Activated naive CD4-positive, alpha-beta T cell treated with anti-CD3 and anti-CD28 coated beads for 36 hours (primary cell): Measurements from ENCODE around the gene UQCR11. TPM values are rescaled to one million over a fixed set of nuclear protein-coding genes. Genes with fewer than 3 reads are reported as not detected.

ENCODE experiments used
- CTCF ChIA-PET: fragments of 350-600 bp; sonication (Branson Sonifier 250); formaldehyde crosslinking; loops from one replicate; lab custom pipeline; 2021; ENCODE audit warnings: antibody characterized with exemption; lab: Charles Lee
- DNase-seq: peaks from one replicate; pipeline ENCODE4 v3.0.0-alpha.2; 2020
- H3K27ac Mint-ChIP-seq: one replicate; pipeline ENCODE4 v1.8.0; 2021; ENCODE audit warnings: mild to moderate bottlenecking, mixed read lengths
- H3K27me3 Mint-ChIP-seq: one replicate; pipeline ENCODE4 v1.8.0; 2021; ENCODE audit warnings: low read depth, mixed read lengths
- H3K36me3 Mint-ChIP-seq: one replicate; pipeline ENCODE4 v1.8.0; 2021; ENCODE audit warnings: low read depth, mixed read lengths
- H3K4me1 Mint-ChIP-seq: one replicate; pipeline ENCODE4 v1.8.0; 2021; ENCODE audit warnings: low read depth, mixed read lengths
- H3K4me3 Mint-ChIP-seq: one replicate; pipeline ENCODE4 v1.8.0; 2021; ENCODE audit warnings: mild to moderate bottlenecking, moderate library complexity, mixed read lengths
- H3K9me3 Mint-ChIP-seq: one replicate; pipeline ENCODE4 v1.8.0; 2021; ENCODE audit warnings: mixed read lengths
- intact Hi-C: fragments of 100-400 bp; cut with micrococcal nuclease; formaldehyde crosslinking; loops from one replicate; pipeline ENCODE4 v1.15.1; 2023
- total RNA-seq, 2 experiments: library from RNA; stranded (reverse); gene quantifications; one replicate each; pipeline ENCODE4 v1.2.3, GENCODE V29; 2021

UQCR11 gene
- total RNA-seq, 2 experiments from 2014 or later, result 281 to 293 TPM

DNA sequence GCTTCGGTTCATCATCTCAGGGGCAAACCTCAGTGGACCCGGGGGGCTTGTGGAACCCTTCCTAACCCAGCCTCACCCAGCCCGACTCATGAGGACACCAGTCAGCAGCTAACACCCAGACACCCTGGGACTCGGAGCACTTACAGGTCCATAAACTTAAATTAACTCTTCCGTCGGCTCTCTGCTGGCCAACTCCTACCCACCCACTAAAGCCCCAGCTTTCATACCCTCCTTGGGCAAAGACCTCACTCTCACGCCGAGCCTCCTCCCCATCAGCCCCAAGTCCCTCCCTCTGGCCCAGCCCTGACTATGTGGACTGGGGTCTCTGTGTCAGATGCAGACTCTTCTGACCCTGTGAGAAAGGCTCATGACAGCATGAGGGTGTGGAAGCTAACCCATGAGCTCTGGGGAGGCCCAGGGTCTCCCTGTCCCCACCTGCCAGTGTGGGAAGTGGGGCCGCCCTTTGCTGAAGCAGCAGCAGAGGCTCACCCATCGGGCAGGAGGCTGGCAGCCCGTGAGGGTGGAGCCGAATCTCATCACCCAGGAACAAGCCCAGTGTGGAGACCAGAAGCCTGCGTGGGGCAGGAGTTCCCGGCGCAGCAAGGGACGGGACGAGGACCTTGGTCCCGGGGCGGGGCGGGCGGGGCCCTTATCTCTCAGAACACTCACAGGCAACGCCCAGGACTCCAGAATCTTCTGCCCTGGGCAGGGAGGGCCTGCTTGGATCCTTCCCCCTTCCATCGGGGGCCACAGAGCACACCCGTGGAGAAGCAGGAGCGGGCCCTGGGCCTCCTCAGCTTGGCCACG lies 27.4 kb upstream of the UQCR11 start:
- no peaks in the 10 kb centered on the region for H3K27me3 Mint-ChIP-seq
- CTCF ChIA-PET, result interaction anchor here (1.0 kb wide), 1 partner anchor 164 kb away, joined by 3 read pairs; no protein-coding TSS in a partner anchor
- peaks cover 10% of the 10 kb centered on the region for H3K36me3 Mint-ChIP-seq
- H3K27ac Mint-ChIP-seq, result no peak overlapping the region
- H3K9me3 Mint-ChIP-seq, result no peaks in the 10 kb centered on the region
- intact Hi-C loops, result no loop called here
- no peak for DNase-seq
- no peak overlapping the region for H3K4me3 Mint-ChIP-seq
- H3K4me1 Mint-ChIP-seq, result no peaks in the 10 kb centered on the region

DNA sequence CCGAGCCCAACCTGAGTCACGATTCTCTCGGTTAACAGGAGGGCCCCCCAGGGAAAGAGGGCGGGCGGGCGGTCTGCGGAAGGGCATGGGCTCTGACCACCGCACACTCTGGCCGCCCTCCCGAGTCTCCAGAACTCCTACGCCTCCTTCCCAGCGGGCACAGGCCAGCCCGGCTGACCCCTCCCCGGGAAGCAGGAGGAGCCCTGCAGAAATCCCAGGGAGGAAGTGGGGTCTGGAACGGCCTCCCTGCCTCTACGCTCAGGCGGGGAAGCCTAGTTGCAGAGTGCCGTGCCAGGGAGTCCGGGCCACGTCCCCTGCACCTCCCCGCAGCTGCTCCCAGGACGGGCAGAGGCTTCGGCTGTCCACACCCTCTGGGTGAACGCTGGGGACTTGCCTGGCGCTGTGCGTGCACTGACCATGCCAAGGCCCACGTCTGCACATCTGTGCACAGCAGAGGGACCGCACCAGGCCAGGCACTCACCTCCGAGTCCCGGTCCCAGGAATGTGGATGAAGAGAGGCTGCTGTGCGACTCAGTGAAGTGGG lies 26.4 kb upstream of the UQCR11 start:
- peaks cover 10% of the 10 kb centered on the region for H3K36me3 Mint-ChIP-seq
- H3K4me1 Mint-ChIP-seq, result no peaks in the 10 kb centered on the region
- CTCF ChIA-PET, result interaction anchor here (1.0 kb wide), 1 partner anchor 165 kb away, joined by 3 read pairs; no protein-coding TSS in a partner anchor
- no peaks in the 10 kb centered on the region for H3K27me3 Mint-ChIP-seq
- no peak for DNase-seq
- H3K27ac Mint-ChIP-seq, result no peak overlapping the region
- intact Hi-C loops, result no loop called here
- no peak overlapping the region for H3K4me3 Mint-ChIP-seq
- H3K9me3 Mint-ChIP-seq, result no peaks in the 10 kb centered on the region

DNA sequence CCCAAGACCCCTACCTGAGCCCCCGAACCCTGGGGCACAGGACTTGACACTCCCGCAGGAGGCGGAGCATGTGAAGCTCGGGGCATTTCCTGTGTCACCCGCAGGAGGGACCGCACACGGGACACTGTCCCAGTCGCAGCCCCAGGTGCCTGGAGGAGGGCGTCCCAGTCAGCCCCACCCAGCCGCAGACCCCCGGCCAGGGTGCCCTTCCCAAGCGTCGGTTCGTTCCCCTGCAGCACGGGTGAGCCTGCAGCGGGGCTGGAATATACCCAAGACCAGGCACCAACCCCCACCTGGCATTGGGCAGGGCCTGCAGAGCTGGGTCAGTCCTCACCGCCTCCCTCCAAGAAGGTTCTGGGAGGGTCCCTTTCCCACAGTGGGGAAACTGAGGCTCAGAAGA lies 25.5 kb upstream of the UQCR11 start:
- no peaks in the 10 kb centered on the region for H3K4me1 Mint-ChIP-seq
- intact Hi-C loops, result no loop called here
- no peak for DNase-seq
- H3K9me3 Mint-ChIP-seq, result no peaks in the 10 kb centered on the region
- CTCF ChIA-PET, result no interaction called here
- H3K36me3 Mint-ChIP-seq, result peaks cover 11% of the 10 kb centered on the region
- H3K27ac Mint-ChIP-seq, result no peak overlapping the region
- H3K27me3 Mint-ChIP-seq, result no peaks in the 10 kb centered on the region
- no peak overlapping the region for H3K4me3 Mint-ChIP-seq

DNA sequence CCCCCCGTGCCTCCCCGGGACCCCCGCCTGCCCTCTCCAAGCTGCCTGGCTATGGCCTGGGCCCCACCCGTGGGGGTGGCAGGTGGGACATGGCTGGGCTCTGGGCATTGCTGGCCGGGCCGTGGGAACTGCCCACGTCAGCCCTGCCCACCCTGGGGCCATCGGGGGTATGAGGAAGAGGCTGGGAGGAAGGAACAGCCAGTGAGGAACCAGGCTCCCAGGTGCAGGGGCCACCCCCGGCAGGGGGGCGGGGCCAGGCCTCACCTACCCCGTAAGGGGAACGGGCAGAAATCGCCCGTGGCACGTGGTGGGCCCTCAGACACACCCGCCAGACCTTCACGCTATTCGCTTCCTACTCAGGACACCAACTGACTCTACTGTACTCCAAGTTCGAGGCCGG lies 24.8 kb upstream of the UQCR11 start:
- H3K4me3 Mint-ChIP-seq, result no peak overlapping the region
- no peaks in the 10 kb centered on the region for H3K9me3 Mint-ChIP-seq
- CTCF ChIA-PET, result no interaction called here
- intact Hi-C loops, result no loop called here
- no peak for DNase-seq
- no peaks in the 10 kb centered on the region for H3K4me1 Mint-ChIP-seq
- no peaks in the 10 kb centered on the region for H3K27me3 Mint-ChIP-seq
- H3K36me3 Mint-ChIP-seq, result peaks cover 6% of the 10 kb centered on the region
- no peak overlapping the region for H3K27ac Mint-ChIP-seq

DNA sequence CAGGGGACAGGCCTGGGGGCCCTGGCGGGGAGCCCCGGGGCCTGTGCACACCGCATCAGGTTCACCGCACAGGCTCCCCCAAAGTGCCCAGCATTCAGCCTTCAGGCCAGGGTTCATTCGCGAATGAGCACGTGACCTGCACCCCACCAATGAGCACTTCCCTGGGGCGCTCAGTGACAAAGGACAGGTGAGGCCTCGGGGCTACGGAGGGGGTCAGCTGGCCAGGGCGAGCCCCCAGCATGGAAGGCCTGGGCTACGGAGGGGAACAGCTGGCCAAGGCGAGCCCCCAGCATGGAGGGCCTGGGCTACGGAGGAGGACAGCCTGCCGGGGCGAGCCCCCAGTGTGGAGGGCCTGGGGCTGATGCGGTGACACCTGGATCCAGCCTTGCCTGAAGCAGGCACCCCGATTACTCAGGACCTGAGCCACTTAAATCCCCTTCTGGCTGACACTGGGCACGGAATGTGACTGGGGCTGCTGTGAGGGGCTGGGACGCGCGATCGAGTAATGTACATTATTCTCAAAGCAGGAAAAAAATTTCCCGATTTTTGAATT lies 24.1 kb upstream of the UQCR11 start:
- Mint-ChIP-seq H3K27me3 (no peaks in the 10 kb centered on the region), H3K4me1 (no peaks in the 10 kb centered on the region), H3K4me3 (no peak overlapping the region), H3K9me3 (no peaks in the 10 kb centered on the region), H3K27ac (no peak overlapping the region), H3K36me3 (peaks cover 9% of the 10 kb centered on the region)
- CTCF ChIA-PET, result interaction anchor here (0.7 kb wide), 1 partner anchor 1644 kb away, joined by 3 read pairs; no protein-coding TSS in a partner anchor
- intact Hi-C loops, result no loop called here
- DNase-seq, result no peak

DNA sequence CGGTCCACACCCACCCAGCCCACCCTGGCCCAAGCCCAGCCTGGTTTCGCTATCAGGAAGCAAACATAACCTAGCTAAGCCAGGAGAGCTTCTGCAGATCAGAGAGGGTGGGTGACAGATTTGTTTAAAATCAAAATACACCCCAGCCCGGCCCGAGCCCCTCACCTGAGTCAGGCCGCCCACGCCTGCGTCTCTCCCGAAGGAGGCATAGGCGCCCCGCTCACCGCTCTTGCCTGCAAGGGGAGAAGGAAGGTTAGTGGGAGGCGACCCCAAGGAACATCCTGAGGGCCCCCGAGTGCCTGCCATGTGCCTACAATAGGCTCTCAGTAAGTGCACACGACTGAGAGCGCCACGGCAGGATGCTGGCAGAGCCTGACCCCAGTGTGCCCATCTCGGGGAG lies 21.9 kb upstream of the UQCR11 start:
- Mint-ChIP-seq H3K27ac (no peak overlapping the region), H3K36me3 (peaks cover 13% of the 10 kb centered on the region), H3K4me1 (no peaks in the 10 kb centered on the region), H3K4me3 (no peak overlapping the region), H3K9me3 (no peaks in the 10 kb centered on the region), H3K27me3 (no peaks in the 10 kb centered on the region)
- intact Hi-C loops, result no loop called here
- CTCF ChIA-PET, result interaction anchor here (0.6 kb wide), 1 partner anchor 33 kb away, joined by 3 read pairs; no protein-coding TSS in a partner anchor
- DNase-seq, result no peak

DNA sequence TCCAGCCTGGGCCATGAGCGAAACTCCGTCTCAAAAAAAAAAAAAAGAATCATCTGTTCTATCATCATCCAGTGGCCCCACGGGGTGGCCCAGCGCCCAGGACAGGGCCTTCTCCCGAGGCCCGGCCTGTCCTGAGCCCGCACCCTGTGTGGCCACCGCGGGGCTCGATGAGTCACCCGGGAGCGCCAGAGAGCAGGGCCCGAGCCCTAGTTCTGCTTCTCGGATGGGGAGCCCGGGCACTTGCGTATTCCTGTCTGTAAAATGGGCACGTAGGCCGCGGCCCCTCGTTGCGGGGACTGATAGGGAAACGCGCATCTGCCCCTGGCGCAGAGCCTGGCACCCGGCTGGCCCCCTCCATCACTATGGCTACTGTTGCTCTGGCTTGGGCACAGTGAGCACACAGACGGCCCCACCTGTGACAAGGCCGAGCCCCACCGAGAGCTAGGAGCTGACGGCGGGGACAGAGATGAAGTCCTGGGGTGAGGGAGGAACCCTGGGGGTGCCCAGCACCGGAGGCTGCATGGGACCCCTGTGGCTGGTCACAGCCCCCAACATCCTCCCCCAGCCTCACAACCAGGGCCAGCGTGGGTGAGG lies 21.3 kb upstream of the UQCR11 start:
- Mint-ChIP-seq H3K9me3 (no peaks in the 10 kb centered on the region), H3K27me3 (no peaks in the 10 kb centered on the region), H3K27ac (no peak overlapping the region), H3K4me1 (no peaks in the 10 kb centered on the region), H3K36me3 (peaks cover 13% of the 10 kb centered on the region), H3K4me3 (no peak overlapping the region)
- CTCF ChIA-PET, result no interaction called here
- intact Hi-C loops, result no loop called here
- DNase-seq, result no peak

DNA sequence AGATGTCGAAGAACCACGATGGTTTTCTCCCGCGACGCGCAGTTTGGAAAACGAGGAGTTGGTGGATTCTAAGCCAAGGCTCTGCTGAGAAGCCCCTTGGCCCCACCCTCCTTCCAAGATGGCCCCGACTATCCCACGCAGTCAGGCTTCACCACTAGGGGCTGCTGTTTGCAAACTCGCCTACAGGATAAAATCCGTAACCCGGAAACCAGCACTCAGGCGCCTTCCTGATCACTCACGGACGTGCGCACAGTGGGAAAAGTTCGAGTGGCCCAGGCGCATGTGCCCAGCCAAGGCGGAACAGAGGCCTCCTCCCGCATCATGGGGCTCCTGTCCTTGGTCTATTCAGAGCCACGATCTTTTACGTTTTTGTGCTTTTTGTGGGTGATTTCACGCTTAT lies 19.2 kb upstream of the UQCR11 start:
- CTCF ChIA-PET, result interaction anchor here (0.6 to 1.6 kb wide), 3 partner anchors 26 to 379 kb away, joined by 3 to 7 read pairs (median 3); no protein-coding TSS in a partner anchor
- Mint-ChIP-seq H3K4me3 (no peak overlapping the region), H3K27ac (no peak overlapping the region)

DNA sequence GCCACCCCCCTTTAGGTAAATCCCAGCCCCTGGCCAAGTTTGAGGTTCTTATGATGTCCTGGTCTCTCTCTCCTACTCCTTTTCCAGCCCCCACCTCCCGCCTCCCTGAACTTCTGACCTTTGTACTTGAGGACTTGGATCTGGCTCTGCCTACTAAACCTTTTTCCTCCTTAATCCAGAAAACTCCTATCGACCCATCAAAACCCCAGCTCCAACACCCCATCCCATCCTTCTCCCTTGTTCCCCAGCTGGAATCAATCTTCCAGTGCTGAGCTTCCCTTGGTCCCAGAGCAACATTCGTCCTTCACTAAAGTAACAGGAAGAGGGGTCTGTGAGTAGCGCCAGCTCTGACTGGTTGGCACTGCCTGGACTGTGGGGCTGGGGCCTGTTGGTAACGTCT lies 17.3 kb upstream of the UQCR11 start:
- H3K27ac Mint-ChIP-seq, result no peak overlapping the region
- H3K27me3 Mint-ChIP-seq, result no peaks in the 10 kb centered on the region
- no peak overlapping the region for H3K4me3 Mint-ChIP-seq
- intact Hi-C loops, result loop anchor here (5.0 kb wide), 1 partner anchor 50 kb away; no protein-coding TSS in a partner anchor
- CTCF ChIA-PET, result no interaction called here
- peaks cover 16% of the 10 kb centered on the region for H3K36me3 Mint-ChIP-seq
- DNase-seq, result no peak
- peaks cover 10% of the 10 kb centered on the region for H3K4me1 Mint-ChIP-seq
- H3K9me3 Mint-ChIP-seq, result no peaks in the 10 kb centered on the region

More for the DNA sequence above, 19.2 kb upstream of the UQCR11 start:
- H3K9me3 Mint-ChIP-seq, result no peaks in the 10 kb centered on the region
- peaks cover 13% of the 10 kb centered on the region for H3K36me3 Mint-ChIP-seq
- H3K27me3 Mint-ChIP-seq, result no peaks in the 10 kb centered on the region
- intact Hi-C loops, result loop anchor here (5.0 kb wide), 1 partner anchor 48 kb away; no protein-coding TSS in a partner anchor
- peak; percentile 72 for DNase-seq
- H3K4me1 Mint-ChIP-seq, result no peaks in the 10 kb centered on the region

DNA sequence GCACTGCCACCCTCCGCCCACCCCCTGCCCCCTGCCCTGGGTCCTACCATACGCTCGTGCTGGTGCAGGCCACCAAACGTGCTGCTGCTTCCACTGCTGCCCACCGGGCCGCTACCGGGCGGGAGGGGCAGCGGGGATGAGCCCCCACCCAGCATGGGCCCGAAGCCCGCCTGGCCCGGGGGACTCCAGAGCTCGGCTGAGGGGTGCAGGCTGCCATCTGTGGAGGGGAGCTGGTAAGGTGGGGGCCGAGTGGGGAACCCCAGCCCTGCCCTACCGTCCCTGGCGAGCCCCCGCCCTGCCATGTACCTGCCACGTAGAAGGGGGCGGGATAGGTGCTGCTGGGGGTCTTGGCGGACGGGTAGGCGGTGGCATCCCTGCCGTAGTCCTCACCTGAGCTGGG lies 16.7 kb upstream of the UQCR11 start:
- Mint-ChIP-seq H3K27ac (no peak overlapping the region), H3K4me3 (no peak overlapping the region), H3K9me3 (no peaks in the 10 kb centered on the region), H3K36me3 (peaks cover 18% of the 10 kb centered on the region), H3K4me1 (peaks cover 15% of the 10 kb centered on the region), H3K27me3 (no peaks in the 10 kb centered on the region)
- no peak for DNase-seq
- CTCF ChIA-PET, result interaction anchor here (1.2 kb wide), 1 partner anchor 51 kb away, joined by 3 read pairs; no protein-coding TSS in a partner anchor
- intact Hi-C loops, result loop anchor here (5.0 kb wide), 1 partner anchor 50 kb away; no protein-coding TSS in a partner anchor

DNA sequence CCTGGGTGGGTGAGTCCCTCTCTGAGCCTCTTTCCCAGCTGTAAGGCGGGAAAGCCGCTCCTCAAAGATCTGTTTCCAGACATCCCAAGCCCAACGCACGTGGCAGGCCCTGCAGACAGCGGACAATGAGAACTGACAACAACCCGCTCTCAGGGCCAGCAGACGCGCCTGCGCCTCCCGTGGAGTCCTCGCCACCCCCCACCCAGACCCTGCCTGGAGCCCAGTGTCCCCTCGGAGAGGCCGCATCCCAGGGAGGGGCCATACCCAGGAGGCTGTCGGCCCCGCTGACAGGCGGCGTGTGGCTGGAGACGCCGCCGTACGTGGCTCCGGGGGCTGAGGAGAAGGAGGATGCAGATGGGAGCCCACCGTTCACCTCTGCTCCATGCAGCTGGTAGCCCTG lies 16.3 kb upstream of the UQCR11 start:
- no peaks in the 10 kb centered on the region for H3K9me3 Mint-ChIP-seq
- H3K4me1 Mint-ChIP-seq, result peaks cover 20% of the 10 kb centered on the region
- H3K4me3 Mint-ChIP-seq, result no peak overlapping the region
- H3K27ac Mint-ChIP-seq, result no peak overlapping the region
- no peaks in the 10 kb centered on the region for H3K27me3 Mint-ChIP-seq
- intact Hi-C loops, result loop anchor here (5.0 kb wide), 1 partner anchor 51 kb away; no protein-coding TSS in a partner anchor
- DNase-seq, result no peak
- H3K36me3 Mint-ChIP-seq, result peaks cover 19% of the 10 kb centered on the region
- CTCF ChIA-PET, result interaction anchor here (1.2 kb wide), 1 partner anchor 51 kb away, joined by 3 read pairs; no protein-coding TSS in a partner anchor

DNA sequence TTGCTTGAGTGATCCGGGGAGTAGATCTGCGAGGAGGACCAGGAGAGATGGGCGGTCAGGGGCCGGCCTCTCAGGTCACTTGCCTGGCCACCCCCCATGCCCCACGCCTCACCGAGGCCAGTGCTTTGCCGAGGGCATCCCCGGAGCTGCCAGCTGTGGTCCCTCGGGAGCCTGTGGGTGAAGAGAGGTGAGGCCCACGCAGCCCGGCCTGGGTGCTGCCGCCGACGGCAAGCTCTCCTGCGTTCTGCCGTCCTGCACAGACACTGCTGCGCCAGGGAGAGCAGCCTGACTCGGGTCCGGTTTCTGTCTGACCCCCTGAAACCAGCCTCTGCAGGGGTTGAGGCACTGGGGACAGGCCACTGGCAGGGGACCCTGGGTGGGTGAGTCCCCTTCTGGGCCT lies 15.8 kb upstream of the UQCR11 start:
- peaks cover 19% of the 10 kb centered on the region for H3K36me3 Mint-ChIP-seq
- no peaks in the 10 kb centered on the region for H3K9me3 Mint-ChIP-seq
- no peak overlapping the region for H3K4me3 Mint-ChIP-seq
- intact Hi-C loops, result loop anchor here (5.0 kb wide), 1 partner anchor 51 kb away; no protein-coding TSS in a partner anchor
- no peak for DNase-seq
- H3K27me3 Mint-ChIP-seq, result no peaks in the 10 kb centered on the region
- CTCF ChIA-PET, result interaction anchor here (1.2 kb wide), 1 partner anchor 52 kb away, joined by 3 read pairs; no protein-coding TSS in a partner anchor
- H3K27ac Mint-ChIP-seq, result no peak overlapping the region
- H3K4me1 Mint-ChIP-seq, result peaks cover 21% of the 10 kb centered on the region
